Ovary (tissue), 3 donors: ENCODE data around the gene PATJ.

Experiments
- EP300 ChIP-seq: sonication (generic); formaldehyde crosslinking; IDR thresholded peaks from one replicate; pipeline ENCODE4 v1.6.1; 2017; ENCODE audit warnings: antibody characterized with exemption
- TF ChIP-seq, protein P1 (sequence below), 3 donors: fragments of 450-650 bp in 2 of 3; fragments of 200-600 bp in 1 of 3; IDR thresholded peaks; one replicate each; pipeline versions ENCODE4 v1.5.1 to v1.8.0; 2016 to 2022; ENCODE audit warnings: antibody characterized with exemption in 3 of 3, mild to moderate bottlenecking in 1 of 3
- donor health status: DM: no; HTN: no; CAD: no.

DNA sequence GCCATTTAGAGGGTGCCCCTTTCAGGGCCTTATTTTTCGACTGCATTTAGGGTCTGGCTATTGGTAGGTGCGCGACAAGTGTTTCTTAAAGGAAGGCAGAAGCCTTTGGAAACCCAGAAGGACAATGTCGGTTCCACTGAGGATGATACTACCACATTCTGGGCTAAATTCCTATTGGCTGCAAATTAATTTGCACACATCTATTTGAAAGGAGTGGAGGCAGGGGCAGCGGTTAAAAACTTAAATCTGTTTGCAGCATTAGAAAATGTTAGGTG lies 1.1 kb downstream of the PATJ start:
- TF ChIP-seq, protein P1, sequence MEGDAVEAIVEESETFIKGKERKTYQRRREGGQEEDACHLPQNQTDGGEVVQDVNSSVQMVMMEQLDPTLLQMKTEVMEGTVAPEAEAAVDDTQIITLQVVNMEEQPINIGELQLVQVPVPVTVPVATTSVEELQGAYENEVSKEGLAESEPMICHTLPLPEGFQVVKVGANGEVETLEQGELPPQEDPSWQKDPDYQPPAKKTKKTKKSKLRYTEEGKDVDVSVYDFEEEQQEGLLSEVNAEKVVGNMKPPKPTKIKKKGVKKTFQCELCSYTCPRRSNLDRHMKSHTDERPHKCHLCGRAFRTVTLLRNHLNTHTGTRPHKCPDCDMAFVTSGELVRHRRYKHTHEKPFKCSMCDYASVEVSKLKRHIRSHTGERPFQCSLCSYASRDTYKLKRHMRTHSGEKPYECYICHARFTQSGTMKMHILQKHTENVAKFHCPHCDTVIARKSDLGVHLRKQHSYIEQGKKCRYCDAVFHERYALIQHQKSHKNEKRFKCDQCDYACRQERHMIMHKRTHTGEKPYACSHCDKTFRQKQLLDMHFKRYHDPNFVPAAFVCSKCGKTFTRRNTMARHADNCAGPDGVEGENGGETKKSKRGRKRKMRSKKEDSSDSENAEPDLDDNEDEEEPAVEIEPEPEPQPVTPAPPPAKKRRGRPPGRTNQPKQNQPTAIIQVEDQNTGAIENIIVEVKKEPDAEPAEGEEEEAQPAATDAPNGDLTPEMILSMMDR (IDR thresholded peaks at IDR 0.05), result no peak
- no peak for TF ChIP-seq EP300
